A549 (cell line): ENCODE measurements around the gene PTPRJ.
A peak's percentile ranks its signal among the peaks of the same experiment; 100 is the strongest.

Experiments
- CHD4 ChIP-seq: fragments of 200-600 bp; sonication (generic); IDR thresholded peaks from 2 replicates; pipeline ENCODE4 v1.6.1; 2016; ENCODE audit warnings: antibody characterized with exemption, mild to moderate bottlenecking, borderline replicate concordance
- CTCF ChIP-seq: fragments of >200 bp; sonication (Bioruptor Twin); formaldehyde crosslinking; IDR thresholded peaks from 3 replicates; pipeline ENCODE4 v1.5.1; 2016
- EHF ChIP-seq: fragments of 250-450 bp; sonication (Bioruptor Pico); IDR thresholded peaks from 2 replicates; pipeline ENCODE4 v1.5.0; 2020; ENCODE audit warnings: mild to moderate bottlenecking
- EP300 ChIP-seq, 2 experiments: fragments of >200 bp; sonication (Bioruptor Twin); formaldehyde crosslinking; IDR thresholded peaks; 2 replicates in 1 of 2; 3 replicates in 1 of 2; pipeline ENCODE4 v1.6.1; 2016 to 2017
- ESRRA ChIP-seq: fragments of 150-350 bp; IDR thresholded peaks from 2 replicates; pipeline ENCODE4 v1.6.1; 2014; ENCODE audit warnings: mild to moderate bottlenecking, low read length, borderline replicate concordance
- KDM1A ChIP-seq: fragments of 200-600 bp; sonication (generic); IDR thresholded peaks from 2 replicates; pipeline ENCODE4 v1.6.1; 2016; ENCODE audit warnings: low read depth, mild to moderate bottlenecking
- MAFK ChIP-seq: fragments of 450-650 bp; IDR thresholded peaks from 2 replicates; pipeline ENCODE4 v1.6.1; 2014; ENCODE audit not compliant: partially characterized antibody
- MAX ChIP-seq: IDR thresholded peaks from 2 replicates; pipeline ENCODE4 v1.6.1; 2012
- NFE2L2 ChIP-seq: fragments of 150-350 bp; conservative IDR thresholded peaks from 2 replicates; pipeline ENCODE4 v1.6.1; 2014; ENCODE audit warnings: low read length
- NR3C1 ChIP-seq: fragments of >200 bp; sonication (Bioruptor Twin); formaldehyde crosslinking; IDR thresholded peaks from 3 replicates; pipeline ENCODE4 v1.6.1; 2017
- PBX3 ChIP-seq: IDR thresholded peaks from 2 replicates; pipeline ENCODE4 v1.6.1; 2012
- RAD21 ChIP-seq, 2 experiments: fragments of >200 bp in 1 of 2; sonication (Bioruptor Twin) in 1 of 2; formaldehyde crosslinking in 1 of 2; IDR thresholded peaks in 1 of 2; conservative IDR thresholded peaks in 1 of 2; 2 replicates in 1 of 2; 3 replicates in 1 of 2; pipeline ENCODE4 v1.6.1; 2012 to 2018; ENCODE audit warnings: inconsistent platforms in 1 of 2
- ZFP36 ChIP-seq: fragments of 450-650 bp; IDR thresholded peaks from 2 replicates; pipeline ENCODE4 v1.6.1; 2014; ENCODE audit warnings: borderline replicate concordance; ENCODE audit not compliant: partially characterized antibody
- TF ChIP-seq, protein P1 (sequence below): fragments of 200-600 bp; sonication (generic); IDR thresholded peaks from 2 replicates; pipeline ENCODE4 v1.6.1; 2016; ENCODE audit warnings: antibody characterized with exemption, mild to moderate bottlenecking, moderate library complexity

GRCh38 chr11:47980088-47980906, at the start of gene PTPRJ:
- TF ChIP-seq CTCF (no peak), KDM1A (no peak), EHF (CRISPR knock-in tag) (no peak), MAX (peak; percentile 11; the same call in 1 of the 2 replicates), ZFP36 (no peak), NR3C1 (no peak), EP300 (IDR thresholded peaks at IDR 0.05) (no peak), RAD21 (conservative IDR thresholded peaks at IDR 0.05 in 1 of 2, IDR thresholded peaks at IDR 0.05 in 1 of 2) (peak in 1 of 2 experiments; percentile 24; a peak in 3 of 5 replicates), NFE2L2 (no peak), PBX3 (no peak), MAFK (no peak), ESRRA (no peak), CHD4 (no peak)
- TF ChIP-seq, protein P1, sequence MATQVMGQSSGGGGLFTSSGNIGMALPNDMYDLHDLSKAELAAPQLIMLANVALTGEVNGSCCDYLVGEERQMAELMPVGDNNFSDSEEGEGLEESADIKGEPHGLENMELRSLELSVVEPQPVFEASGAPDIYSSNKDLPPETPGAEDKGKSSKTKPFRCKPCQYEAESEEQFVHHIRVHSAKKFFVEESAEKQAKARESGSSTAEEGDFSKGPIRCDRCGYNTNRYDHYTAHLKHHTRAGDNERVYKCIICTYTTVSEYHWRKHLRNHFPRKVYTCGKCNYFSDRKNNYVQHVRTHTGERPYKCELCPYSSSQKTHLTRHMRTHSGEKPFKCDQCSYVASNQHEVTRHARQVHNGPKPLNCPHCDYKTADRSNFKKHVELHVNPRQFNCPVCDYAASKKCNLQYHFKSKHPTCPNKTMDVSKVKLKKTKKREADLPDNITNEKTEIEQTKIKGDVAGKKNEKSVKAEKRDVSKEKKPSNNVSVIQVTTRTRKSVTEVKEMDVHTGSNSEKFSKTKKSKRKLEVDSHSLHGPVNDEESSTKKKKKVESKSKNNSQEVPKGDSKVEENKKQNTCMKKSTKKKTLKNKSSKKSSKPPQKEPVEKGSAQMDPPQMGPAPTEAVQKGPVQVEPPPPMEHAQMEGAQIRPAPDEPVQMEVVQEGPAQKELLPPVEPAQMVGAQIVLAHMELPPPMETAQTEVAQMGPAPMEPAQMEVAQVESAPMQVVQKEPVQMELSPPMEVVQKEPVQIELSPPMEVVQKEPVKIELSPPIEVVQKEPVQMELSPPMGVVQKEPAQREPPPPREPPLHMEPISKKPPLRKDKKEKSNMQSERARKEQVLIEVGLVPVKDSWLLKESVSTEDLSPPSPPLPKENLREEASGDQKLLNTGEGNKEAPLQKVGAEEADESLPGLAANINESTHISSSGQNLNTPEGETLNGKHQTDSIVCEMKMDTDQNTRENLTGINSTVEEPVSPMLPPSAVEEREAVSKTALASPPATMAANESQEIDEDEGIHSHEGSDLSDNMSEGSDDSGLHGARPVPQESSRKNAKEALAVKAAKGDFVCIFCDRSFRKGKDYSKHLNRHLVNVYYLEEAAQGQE, result no peak
